ENCODE data around the gene WASF3.

The WASF3 gene

GRCh38 chr13:26534036-26534726, 23.3 kb upstream of the WASF3 start:
- no peak for TF ChIP-seq CTCF (IDR thresholded peaks at IDR 0.05; ENCODE audit: extremely low read depth, missing control alignments)

DNA sequence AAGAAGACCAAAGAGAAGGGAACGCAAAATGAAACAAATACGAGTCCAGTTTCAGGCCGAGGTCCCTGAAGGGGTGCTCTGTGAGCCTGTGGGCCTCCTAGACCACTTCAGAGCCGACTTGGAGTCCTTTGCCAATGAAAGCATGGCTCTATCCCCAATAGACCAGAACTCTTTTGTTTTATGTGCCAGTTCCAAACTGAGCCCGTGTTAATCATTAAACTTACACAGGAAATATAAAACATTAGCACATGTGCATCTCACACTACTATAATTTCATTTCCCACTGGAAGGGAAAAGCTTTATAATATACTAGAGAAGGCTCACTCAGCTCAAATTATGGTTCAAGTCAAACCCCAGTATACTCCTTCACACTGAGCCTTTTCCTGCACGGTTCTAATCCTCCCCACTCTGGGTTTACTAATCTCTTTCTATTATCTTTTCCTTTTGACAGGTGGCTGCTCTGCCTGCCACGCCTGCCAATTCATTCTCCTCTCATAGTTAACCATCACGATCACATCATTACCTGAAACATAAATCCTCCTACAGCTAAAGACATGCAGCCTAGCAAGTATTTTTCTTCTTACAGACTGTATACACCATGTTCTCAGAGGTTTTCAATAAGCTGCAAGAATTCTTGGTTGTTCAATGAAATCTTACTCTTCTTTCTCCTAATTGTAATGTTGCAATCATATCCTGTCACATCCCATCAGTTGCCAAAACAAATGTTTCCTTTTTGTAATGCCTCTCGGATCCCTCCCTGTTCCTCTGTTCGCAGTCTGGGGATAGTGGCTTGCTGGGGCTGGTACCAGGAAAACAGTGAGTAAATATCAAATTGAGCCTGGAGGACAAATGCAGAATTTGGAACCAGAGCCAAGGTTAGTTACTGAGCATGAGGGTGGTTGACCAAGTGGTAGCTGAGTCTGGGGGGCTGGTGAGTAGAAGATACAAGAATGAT, 18.8 kb upstream of the WASF3 start:
- TF ChIP-seq CTCF (IDR thresholded peaks at IDR 0.05; ENCODE audit: extremely low read depth, missing control alignments), result no peak
- no peak for DNase-seq (ENCODE audit: low spot score)

More at GRCh38 chr13:26534036-26534726, 23.3 kb upstream of the WASF3 start:
- DNase-seq (ENCODE audit: low spot score), result no peak

DNA sequence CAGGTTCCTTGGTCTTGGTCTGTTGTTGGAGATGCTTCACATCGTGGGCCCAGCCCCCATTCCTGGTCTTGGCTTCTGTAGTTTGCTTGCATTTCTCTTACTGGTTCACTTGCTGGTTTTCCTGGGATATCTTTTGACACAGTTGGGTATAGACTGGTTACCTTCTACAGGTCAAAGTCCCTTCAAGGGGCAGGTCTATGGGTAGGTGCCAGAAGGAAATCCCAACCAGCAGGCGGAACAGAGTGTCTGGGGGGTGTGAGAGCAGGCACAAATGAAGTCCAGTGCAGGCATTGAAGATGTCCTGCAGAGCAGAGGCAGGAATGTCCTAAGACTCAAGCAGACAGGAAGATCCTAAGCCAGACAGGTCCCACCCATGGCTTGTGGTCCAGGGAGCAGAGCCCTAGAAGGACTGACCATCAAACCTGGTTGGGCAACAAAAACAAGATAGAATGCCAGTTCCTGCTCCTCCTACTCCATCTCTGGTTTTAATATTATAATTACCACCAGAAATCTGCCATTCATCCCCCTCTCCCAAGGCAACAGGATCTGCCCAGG, 17.7 kb upstream of the WASF3 start:
- TF ChIP-seq CTCF (IDR thresholded peaks at IDR 0.05; ENCODE audit: extremely low read depth, missing control alignments), result no peak
- DNase-seq (ENCODE audit: low spot score), result no peak

DNA sequence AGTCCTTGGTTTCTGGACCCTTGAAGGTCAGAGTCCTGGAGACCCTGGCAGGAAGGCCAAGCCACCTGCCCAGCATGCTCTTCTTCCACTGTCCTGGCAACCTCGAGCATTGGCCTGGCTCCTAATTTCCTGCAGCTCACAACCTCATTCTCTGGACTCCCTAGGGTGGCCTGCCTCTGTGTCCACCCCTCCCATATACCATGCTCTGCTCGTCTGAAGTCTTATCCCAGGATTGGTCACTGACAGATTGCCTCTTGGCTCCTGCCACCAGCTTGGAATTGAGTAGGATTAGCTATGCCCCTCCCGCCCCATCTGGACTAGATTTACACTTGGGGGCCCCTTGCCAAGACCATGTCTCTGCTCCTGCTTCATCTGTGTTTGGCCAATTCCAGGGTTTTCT, 17.1 kb upstream of the WASF3 start:
- TF ChIP-seq CTCF (IDR thresholded peaks at IDR 0.05; ENCODE audit: extremely low read depth, missing control alignments), result no peak
- DNase-seq (ENCODE audit: low spot score), result no peak

DNA sequence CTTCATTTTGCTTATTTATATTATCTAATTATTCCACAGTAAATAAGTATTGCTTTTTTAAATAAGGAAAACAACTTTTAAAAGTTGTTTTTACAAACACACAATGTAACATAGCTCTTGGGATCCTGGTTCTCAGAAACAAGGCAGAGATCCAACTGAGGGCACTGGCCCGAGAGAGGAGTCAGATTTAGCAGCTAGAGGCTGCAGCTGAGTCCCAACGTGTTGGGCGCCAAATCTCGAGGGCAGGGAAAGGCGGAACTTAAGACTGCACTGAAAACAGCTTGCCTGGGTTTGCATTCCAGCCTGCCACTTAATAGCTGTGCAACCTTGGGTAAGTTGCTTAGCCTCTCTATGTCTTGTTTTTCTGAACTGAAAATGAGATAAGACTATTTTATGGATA, 16.4 kb upstream of the WASF3 start:
- DNase-seq (ENCODE audit: low spot score), result no peak
- TF ChIP-seq CTCF (IDR thresholded peaks at IDR 0.05; ENCODE audit: extremely low read depth, missing control alignments), result no peak

GRCh38 chr13:26541678-26542568, 15.6 kb upstream of the WASF3 start:
- DNase-seq (ENCODE audit: low spot score), result no peak
- TF ChIP-seq CTCF (IDR thresholded peaks at IDR 0.05; ENCODE audit: extremely low read depth, missing control alignments), result no peak

Data from GM20000 (cell line).